CD4-positive, alpha-beta T cell treated with Interferon alpha-2 for 1 hour (primary cell): ENCODE results near the gene GFRA4.

ENCODE experiments used
- DNase-seq, 2 donors: peaks; one replicate each; pipeline ENCODE4 v3.0.0-alpha.2; 2020 to 2022

Gene GFRA4

DNA sequence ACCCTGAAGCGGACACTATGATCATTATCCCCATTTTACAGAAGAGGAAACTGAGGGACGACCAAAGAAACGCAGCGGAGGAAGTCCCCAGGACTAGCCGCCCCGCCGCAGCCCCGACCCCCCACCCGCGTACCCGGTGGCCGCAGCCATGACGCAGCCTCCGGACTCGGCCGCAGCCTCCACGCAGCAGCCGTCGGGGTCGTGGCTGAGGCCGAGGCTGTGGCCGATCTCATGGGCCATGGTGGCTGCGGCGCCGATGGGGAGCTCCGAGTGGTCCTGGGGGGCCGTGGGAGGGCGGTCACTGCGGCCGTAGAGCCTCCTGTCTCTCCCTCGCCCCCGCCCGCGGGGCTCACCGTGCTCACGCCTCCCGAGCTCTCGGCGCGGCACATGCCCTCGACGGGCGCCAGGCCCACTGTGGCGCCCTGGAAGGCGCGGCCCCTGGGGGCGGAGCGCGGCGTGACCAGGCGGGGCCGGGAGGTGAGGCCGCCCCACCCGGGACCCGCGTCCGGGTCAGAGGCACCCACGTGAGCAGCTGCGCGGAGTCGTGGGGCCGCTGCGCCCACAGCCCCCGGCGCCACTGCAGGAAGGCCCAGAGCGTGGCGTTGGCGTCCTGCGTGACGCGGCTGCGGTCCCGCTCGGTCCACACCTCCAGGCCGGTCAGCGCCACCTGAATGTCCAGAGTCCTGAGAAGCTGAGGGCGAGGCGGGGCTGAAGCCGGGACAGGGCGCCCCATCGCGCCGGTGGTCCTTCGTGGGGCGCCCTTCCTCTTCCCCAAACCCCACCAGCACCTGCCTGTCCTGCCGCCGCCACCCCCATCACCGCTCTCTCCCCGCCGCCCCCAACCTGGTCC, 10.2 kb upstream of the GFRA4 start:
- no peak for DNase-seq

- no peak for DNase-seq
Observed at GRCh38 chr20:3672547-3673171, 9.5 kb upstream of the GFRA4 start.

DNA sequence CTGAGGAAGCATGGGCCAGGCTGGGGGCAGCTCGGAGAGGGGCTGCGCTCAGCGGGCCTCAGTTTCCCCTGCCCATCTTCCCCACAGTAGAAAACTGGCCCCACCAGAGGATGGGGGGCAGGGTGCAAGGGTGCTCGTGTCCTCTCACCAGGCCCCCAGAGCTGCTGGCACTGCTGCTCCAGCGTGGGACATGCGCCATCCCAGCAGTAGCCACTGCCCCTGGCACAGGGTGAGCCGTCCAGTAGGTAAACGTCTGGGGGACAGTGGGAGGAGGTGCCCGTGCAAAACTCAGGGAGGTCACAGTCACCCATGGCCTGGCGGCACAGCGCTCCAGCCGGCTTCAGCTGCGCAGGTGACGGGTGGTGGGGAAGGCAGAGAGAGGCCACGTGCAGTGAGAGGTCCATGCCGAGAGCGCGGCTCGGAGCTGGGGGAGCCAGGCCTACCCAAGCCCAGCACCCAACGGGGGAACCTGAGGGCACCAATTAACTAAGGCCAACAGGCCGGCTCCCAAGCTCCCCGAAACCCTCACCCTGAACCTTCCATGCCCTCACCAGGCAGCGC, 8.9 kb upstream of the GFRA4 start:
- no peak for DNase-seq

GRCh38 chr20:3670945-3671344, 7.7 kb upstream of the GFRA4 start:
- DNase-seq: no peak

GRCh38 chr20:3670511-3670910, 7.3 kb upstream of the GFRA4 start:
- DNase-seq: no peak

DNA sequence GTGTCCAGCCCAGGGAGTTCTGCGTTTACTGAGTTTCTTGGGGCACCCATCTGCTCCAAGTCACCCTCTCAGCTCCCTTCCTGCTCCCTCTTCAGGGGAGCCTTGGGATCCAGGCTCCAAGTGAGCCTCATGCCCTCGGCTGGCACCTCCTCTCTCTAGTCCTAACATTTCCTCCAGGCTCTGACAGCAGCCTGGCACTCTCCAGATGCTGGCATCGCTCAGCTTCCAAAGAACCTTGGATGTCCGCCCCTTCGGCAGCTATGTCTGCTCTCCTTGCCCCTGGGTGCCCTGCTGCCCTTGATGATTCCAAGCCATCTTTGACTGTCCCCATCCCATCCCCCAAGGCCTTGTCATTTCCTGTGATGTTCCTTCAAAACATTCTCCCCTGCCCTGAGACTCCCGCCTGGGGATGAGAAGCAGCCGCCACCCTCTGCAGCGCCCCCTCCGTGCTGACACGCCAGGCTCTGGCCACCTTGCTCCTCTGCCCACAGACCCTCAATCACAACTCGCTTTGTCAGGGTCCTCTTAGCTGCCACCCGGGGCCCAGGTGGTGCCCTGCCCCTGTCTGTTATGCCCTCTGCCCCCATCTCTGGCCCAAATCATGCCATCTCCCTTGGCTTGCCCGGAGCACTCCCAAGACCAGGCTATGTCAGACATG, 6.6 kb upstream of the GFRA4 start:
- DNase-seq: no peak

DNA sequence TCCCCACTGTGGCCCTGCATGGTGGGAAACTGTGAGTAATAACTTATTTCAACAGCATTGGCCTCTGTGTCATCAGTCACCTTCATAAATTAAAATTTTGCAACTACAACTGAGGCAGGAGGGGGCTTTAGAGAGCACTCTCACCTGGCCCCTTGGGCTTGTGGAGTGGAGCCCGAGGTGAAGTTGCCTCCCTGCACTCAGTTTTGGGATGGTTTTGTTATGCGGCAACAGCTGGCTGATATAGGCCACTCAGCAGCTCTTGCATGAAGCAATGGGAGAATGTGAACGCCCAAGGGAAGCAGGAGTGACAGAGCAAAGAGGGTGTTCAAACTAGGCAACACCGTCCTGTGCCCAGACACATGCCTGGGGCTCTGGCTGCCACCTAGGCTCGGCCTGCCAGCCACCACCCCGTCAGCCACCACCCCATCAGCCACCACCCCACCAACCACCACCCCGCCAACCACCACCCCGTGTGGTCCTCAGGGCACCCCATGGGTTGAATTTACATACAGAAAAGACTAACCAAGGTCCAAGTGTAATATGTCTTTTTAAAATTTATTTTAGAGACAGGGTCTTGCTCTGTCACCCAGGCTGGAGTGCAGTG, 4.3 kb upstream of the GFRA4 start:
- no peak for DNase-seq

DNA sequence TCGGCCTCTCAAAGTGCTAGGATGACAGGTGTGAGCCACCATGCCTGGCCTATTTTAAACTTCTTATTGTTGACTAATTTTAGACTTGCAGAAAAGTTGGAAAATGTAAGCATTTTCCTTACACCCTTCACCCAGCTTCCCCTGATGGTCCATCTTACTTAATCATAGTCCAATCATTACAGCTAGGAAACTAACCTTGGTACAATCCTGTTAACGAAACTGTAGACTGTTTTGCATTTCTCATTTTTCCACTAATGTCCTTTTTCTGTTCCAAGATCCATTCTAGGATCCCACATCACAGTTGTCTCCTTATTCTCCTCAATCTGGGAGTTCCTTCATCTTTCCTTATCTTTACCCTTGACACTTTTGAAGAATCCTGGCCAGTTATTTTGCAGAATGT, 659 bp upstream of the GFRA4 start:
- DNase-seq: no peak

- DNase-seq: no peak
Observed at GRCh38 chr20:3661814-3662665, 1.2 kb downstream of the GFRA4 start.

DNA sequence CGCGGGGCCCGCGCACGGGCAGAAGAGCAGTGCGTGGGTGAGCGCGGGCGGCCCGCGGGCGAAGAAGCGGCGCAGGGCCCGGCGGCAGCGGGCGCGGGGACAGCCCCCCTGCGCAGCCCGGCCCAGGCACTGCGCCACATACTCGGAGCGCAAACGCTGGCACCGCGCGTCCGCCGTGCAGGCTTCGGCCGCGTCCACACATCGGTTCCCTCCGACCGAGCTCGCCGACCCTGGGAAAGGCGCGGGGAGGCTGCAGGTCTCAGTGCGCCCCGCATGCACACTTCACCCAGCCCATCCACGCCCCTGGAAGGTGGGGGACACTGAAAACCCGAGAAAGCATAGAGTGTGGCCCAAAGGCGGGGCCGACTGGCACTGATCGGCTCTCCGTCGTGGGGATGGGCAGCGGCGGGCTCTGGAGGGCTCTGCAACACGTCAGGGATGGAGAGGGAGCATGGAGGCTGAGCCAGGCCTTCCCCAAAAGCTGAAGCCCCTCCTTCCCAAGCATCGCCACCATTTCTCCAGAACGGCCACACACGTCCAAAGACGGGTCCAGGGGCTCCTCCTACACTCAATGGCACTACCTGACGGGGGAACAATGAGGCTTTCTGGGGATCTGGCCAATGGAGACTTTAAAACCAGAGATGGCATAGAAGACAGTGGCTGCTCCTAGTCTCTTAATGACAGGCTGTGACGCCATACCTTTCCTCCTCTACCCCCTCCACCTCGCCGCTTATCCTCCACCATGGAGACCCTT, 2.0 kb downstream of the GFRA4 start:
- no peak for DNase-seq

DNA sequence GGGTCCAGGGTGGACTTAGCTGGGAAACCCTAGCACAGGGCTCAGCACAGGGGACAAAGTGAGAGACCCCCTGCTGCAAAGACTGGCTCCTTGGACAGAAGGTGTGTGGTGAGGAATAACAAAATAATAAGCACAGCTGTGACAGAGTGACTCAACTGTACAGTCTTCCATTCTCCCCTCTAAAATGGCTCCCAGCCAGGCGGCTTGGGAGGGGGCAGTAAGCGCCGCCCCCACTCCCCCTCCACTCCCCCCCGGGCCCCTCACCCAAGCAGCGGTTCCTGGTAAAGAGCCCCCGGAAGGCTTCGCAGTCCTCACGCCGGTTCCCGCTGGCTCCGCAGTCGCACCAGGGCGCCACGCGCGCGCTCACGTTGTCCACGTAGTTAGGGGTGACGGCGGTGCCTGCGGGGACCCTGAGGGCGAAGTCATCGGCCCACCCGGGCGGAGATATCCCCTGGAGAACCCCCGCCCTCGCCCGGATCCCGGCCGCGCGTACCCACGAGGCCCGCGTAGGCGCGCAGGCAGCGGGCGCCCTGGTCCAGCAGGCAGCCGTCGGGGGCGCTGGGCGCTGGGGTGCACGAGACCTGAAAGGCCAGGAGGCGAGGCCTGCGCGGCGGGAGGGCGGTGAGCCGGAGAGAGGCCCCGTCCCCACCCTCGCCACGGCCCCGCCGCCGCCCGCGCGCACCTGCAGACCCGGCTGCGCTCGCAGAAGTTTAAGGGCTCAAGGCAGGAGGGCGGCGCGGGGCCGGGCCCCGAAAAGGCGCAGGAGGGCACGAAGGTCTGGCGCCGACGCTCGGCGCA, 2.7 kb downstream of the GFRA4 start:
- DNase-seq: no peak

GRCh38 chr20:3659492-3660261, 3.5 kb downstream of the GFRA4 start:
- no peak for DNase-seq

GRCh38 chr20:3658716-3659491, 4.3 kb downstream of the GFRA4 start:
- no peak for DNase-seq

- DNase-seq: no peak
Observed at GRCh38 chr20:3658019-3658715, 5.0 kb downstream of the GFRA4 start.

GRCh38 chr20:3655131-3655405, 8.1 kb downstream of the GFRA4 start:
- no peak for DNase-seq

DNA sequence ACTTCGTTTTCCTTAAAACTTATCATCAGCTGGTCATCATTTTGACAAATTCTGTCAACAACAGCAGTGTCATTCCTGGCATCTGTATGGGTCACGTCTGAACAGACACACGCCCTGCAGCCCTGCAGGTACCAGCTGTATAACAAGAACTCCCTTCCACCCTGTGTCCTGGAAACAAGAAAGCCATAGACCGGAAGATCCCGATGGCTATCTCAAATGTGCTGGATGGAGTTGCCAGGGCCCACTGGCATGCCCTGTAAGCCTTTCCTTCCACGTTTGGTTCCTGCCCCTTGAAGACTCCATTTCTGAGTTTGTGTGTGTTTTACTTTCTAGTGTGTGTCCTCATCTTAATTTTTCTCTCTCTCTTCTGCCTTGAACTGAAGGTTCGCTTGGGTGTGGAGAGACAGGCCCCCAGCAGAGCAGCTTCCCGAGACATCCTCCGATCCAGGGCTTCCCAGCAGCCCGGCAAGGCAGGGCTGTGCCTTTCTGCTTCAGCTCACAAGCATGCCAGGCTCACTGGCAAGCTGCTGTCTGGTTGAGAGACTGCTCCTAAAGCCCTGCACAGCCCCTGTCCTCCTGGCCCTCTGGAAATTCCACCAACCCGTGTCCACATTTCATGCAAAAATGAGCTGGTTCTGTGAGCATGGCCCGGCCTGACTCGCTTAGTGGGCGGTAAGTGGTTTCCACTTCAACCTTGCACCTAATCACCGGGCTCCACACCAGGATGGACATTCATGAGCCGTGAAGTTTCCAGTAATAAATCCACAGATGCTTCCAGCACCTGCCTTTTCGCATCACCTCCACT, 8.7 kb downstream of the GFRA4 start:
- no peak for DNase-seq

GRCh38 chr20:3653921-3654320, 9.3 kb downstream of the GFRA4 start:
- no peak for DNase-seq
